Gastrocnemius medialis (tissue), 4 donors: ENCODE data around the gene ASPG.

Experiments used
- POLR2A ChIP-seq, 2 donors: fragments of 450-650 bp; IDR thresholded peaks; one replicate each; pipeline ENCODE4 v1.6.1; 2017; ENCODE audit warnings: antibody characterized with exemption in 2 of 2, mild to moderate bottlenecking in 2 of 2, moderate library complexity in 2 of 2
- TF ChIP-seq, protein P1 (sequence below), 5 experiments: fragments of 450-650 bp in 3 of 5; fragments of 200-600 bp in 2 of 5; sonication (generic) in 2 of 5; IDR thresholded peaks in 4 of 5; conservative IDR thresholded peaks in 1 of 5; 1 replicate in 4 of 5; 2 replicates in 1 of 5; pipeline ENCODE4 v1.5.1; 2016 to 2019; ENCODE audit warnings: antibody characterized with exemption in 5 of 5, mild to moderate bottlenecking in 3 of 5, moderate library complexity in 3 of 5

- TF ChIP-seq, protein P1, sequence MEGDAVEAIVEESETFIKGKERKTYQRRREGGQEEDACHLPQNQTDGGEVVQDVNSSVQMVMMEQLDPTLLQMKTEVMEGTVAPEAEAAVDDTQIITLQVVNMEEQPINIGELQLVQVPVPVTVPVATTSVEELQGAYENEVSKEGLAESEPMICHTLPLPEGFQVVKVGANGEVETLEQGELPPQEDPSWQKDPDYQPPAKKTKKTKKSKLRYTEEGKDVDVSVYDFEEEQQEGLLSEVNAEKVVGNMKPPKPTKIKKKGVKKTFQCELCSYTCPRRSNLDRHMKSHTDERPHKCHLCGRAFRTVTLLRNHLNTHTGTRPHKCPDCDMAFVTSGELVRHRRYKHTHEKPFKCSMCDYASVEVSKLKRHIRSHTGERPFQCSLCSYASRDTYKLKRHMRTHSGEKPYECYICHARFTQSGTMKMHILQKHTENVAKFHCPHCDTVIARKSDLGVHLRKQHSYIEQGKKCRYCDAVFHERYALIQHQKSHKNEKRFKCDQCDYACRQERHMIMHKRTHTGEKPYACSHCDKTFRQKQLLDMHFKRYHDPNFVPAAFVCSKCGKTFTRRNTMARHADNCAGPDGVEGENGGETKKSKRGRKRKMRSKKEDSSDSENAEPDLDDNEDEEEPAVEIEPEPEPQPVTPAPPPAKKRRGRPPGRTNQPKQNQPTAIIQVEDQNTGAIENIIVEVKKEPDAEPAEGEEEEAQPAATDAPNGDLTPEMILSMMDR (IDR thresholded peaks at IDR 0.05 in 4 of 5, conservative IDR thresholded peaks at IDR 0.05 in 1 of 5): no peak
- TF ChIP-seq POLR2A (IDR thresholded peaks at IDR 0.05): no peak
Observed at GRCh38 chr14:104096318-104096717, 10.8 kb downstream of the ASPG start.
